ENCODE measurements around the gene PITPNM2. TPM values are rescaled to one million over a fixed set of nuclear protein-coding genes. Genes with fewer than 3 reads are reported as not detected.

Gene PITPNM2
- total RNA-seq, 1 donor from 2014 or later: 11.0 TPM

DNA sequence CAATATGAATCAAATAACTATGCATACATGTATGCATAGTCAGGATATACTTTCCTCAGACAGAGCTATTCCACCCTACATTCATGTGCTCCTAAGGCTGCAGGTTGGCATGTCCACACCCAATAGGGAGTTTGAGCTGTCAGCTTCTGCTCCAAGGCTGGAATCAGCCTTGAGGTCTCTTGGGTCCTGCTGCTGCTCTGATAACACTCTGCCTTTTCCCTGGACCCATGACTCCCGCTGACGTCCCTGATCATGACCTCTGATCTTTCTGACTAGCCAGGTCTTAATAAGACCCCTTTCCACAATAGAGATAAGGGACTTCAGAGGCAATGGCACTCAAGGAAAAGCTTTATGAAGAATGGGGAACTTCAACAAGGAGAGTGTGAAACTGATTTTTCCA, 5.7 kb downstream of the PITPNM2 start:
- DNase-seq (ENCODE audit: extremely low spot score, unreplicated experiment): no peak
- Mint-ChIP-seq H3K27me3 (ENCODE audit: unreplicated experiment) (no peaks in the 10 kb centered on the region), H3K4me1 (ENCODE audit: unreplicated experiment) (peaks cover 44% of the 10 kb centered on the region), H3K9me3 (ENCODE audit: unreplicated experiment) (no peaks in the 10 kb centered on the region), H3K27ac (ENCODE audit: unreplicated experiment) (no peak overlapping the region), H3K4me3 (ENCODE audit: unreplicated experiment) (no peak overlapping the region), H3K36me3 (ENCODE audit: unreplicated experiment) (no peaks in the 10 kb centered on the region)
- TF ChIP-seq, protein P1, sequence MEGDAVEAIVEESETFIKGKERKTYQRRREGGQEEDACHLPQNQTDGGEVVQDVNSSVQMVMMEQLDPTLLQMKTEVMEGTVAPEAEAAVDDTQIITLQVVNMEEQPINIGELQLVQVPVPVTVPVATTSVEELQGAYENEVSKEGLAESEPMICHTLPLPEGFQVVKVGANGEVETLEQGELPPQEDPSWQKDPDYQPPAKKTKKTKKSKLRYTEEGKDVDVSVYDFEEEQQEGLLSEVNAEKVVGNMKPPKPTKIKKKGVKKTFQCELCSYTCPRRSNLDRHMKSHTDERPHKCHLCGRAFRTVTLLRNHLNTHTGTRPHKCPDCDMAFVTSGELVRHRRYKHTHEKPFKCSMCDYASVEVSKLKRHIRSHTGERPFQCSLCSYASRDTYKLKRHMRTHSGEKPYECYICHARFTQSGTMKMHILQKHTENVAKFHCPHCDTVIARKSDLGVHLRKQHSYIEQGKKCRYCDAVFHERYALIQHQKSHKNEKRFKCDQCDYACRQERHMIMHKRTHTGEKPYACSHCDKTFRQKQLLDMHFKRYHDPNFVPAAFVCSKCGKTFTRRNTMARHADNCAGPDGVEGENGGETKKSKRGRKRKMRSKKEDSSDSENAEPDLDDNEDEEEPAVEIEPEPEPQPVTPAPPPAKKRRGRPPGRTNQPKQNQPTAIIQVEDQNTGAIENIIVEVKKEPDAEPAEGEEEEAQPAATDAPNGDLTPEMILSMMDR (IDR thresholded peaks at IDR 0.05): no peak

DNA sequence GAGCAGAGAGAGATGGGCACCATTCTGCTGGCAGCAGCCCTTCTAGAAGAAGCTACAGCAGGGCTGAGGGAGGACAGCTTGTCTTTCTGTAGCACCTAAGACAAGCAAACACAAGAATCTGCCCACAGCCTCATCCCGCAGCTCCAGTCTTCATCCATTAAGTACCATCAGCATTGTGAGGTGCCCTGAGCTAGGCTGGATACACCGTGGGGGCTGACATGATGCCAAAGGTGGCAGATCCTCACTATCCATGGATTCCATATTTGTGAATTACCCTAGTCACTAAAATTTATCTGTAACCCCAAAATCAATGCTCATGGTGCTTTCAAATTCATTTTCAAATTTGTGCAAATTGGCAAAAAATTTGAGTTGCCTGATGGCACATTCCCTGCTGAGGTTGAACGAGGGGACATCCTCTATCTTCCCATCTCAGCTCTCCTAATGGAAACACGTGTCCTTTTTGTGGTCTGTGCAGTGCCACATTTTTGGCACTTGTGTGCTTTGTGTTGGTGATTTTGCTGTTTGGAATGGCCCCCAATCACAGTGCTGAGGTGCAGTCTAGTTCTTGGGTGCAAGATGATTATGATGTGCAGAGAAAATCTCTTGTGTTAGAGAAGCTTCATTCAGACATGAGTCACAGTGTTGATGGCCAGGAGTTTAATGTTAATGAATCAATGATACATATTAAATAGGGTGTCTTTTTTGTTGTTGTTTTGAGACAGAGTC, 7.0 kb downstream of the PITPNM2 start:
- Mint-ChIP-seq H3K36me3 (ENCODE audit: unreplicated experiment) (no peaks in the 10 kb centered on the region), H3K27ac (ENCODE audit: unreplicated experiment) (no peak overlapping the region), H3K27me3 (ENCODE audit: unreplicated experiment) (no peaks in the 10 kb centered on the region), H3K4me1 (ENCODE audit: unreplicated experiment) (peaks cover 43% of the 10 kb centered on the region), H3K9me3 (ENCODE audit: unreplicated experiment) (no peaks in the 10 kb centered on the region), H3K4me3 (ENCODE audit: unreplicated experiment) (no peak overlapping the region)
- TF ChIP-seq, protein P1 (IDR thresholded peaks at IDR 0.05): no peak
- no peak for DNase-seq (ENCODE audit: extremely low spot score, unreplicated experiment)

DNA sequence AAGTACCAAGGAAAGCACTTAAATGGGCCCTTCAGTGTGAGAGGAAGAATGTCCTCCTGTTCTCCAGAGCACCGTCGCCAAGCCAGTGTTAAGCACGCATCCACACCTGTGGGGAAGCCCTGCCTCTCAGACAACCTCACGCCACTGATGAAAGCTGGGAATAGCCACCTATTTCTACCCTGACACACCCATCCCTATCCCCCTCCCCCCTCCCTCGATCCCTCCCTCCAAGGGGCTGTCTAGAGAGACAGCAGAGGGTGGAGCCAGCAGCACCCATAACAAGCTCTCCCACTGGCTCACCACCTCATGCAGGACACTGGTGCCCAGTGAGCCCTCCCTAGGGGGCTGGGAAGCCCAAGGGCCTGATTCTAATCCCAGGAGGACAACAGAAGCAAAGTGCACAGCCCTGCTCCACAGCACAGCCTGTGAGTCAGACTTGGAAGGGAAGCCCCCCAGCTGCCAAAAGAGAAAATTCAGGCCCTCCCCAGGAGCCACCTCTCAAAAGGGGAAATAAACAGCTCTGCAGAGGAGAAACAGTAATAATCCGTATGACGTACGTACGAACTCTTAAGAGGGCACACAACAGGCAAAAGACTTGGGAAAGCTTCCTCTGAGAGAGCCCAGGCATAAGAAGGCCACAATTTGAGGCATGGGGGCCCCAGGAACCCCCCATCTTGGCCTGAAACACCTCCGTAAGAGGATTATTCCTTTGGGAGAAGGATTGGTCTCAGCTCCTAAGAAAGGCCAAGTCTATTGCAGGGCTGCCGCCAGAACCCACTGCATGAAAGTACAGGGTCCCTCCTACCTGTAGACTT, 7.8 kb downstream of the PITPNM2 start:
- no peaks in the 10 kb centered on the region for H3K27me3 Mint-ChIP-seq (ENCODE audit: unreplicated experiment)
- TF ChIP-seq, protein P1 (IDR thresholded peaks at IDR 0.05): no peak
- H3K9me3 Mint-ChIP-seq (ENCODE audit: unreplicated experiment): no peaks in the 10 kb centered on the region
- H3K4me1 Mint-ChIP-seq (ENCODE audit: unreplicated experiment): peaks cover 43% of the 10 kb centered on the region
- peak overlapping the region; percentile 50 for H3K27ac Mint-ChIP-seq (ENCODE audit: unreplicated experiment)
- no peak overlapping the region for H3K4me3 Mint-ChIP-seq (ENCODE audit: unreplicated experiment)
- DNase-seq (ENCODE audit: extremely low spot score, unreplicated experiment): no peak
- H3K36me3 Mint-ChIP-seq (ENCODE audit: unreplicated experiment): no peaks in the 10 kb centered on the region

DNA sequence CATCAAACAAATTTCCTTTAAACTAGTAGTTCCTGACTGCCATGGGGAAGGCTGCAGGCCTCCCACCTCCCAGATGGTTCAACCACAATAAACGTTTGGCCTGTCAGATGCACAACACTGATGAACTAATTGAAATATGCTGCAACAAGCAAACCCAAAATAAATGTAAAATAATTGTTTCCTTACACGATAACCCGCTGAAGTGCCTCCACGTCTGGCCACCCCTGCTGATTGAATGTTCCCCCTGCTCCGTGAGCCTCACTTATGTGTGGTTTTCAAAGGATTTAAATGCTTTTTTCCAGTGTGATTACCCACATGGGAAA, 8.4 kb downstream of the PITPNM2 start:
- Mint-ChIP-seq H3K9me3 (ENCODE audit: unreplicated experiment) (no peaks in the 10 kb centered on the region), H3K4me3 (ENCODE audit: unreplicated experiment) (no peak overlapping the region), H3K4me1 (ENCODE audit: unreplicated experiment) (peaks cover 43% of the 10 kb centered on the region), H3K27ac (ENCODE audit: unreplicated experiment) (peak overlapping the region; percentile 50), H3K27me3 (ENCODE audit: unreplicated experiment) (no peaks in the 10 kb centered on the region), H3K36me3 (ENCODE audit: unreplicated experiment) (no peaks in the 10 kb centered on the region)
- TF ChIP-seq, protein P1 (IDR thresholded peaks at IDR 0.05): no peak
- DNase-seq (ENCODE audit: extremely low spot score, unreplicated experiment): no peak

Data from osteocyte (in vitro differentiated cells).